ENCODE data around the gene SMAD7.

GRCh38 chr18:48892146-48892855, 58.5 kb downstream of the SMAD7 start:
- TF ChIP-seq, protein P1, sequence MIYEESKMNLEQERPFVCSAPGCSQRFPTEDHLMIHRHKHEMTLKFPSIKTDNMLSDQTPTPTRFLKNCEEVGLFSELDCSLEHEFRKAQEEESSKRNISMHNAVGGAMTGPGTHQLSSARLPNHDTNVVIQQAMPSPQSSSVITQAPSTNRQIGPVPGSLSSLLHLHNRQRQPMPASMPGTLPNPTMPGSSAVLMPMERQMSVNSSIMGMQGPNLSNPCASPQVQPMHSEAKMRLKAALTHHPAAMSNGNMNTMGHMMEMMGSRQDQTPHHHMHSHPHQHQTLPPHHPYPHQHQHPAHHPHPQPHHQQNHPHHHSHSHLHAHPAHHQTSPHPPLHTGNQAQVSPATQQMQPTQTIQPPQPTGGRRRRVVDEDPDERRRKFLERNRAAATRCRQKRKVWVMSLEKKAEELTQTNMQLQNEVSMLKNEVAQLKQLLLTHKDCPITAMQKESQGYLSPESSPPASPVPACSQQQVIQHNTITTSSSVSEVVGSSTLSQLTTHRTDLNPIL (CRISPR knock-in tag; IDR thresholded peaks at IDR 0.05; ENCODE audit: low read depth) = no peak
- TF ChIP-seq PATZ1 (CRISPR knock-in tag; IDR thresholded peaks at IDR 0.05; ENCODE audit: borderline replicate concordance) (no peak), ZFP30 (CRISPR knock-in tag; IDR thresholded peaks at IDR 0.05) (no peak), RARB (CRISPR knock-in tag; IDR thresholded peaks at IDR 0.05) (no peak), ESRRG (CRISPR knock-in tag; IDR thresholded peaks at IDR 0.05) (no peak), ZNF8 (CRISPR knock-in tag; IDR thresholded peaks at IDR 0.05) (no peak), SNAI2 (CRISPR knock-in tag; IDR thresholded peaks at IDR 0.05) (no peak), TSHZ2 (CRISPR knock-in tag; IDR thresholded peaks at IDR 0.05) (no peak)
